ENCODE measurements around the gene SIAH2.
"Not testable (repeated sequence)": the region's sequence is repeated elsewhere in the genome, so short reads cannot be mapped to it uniquely, and the experiment has no call there.

Gene SIAH2

GRCh38 chr3:150763122-150763840 is at the start of gene SIAH2:
Gene SIAH2, minus strand, starts transcription at chr3:150763169. Its CDS starts 320 bp downstream, at chr3:150762849.
- DNase-seq, result peak; percentile 92 to 95

- no peak for DNase-seq
These were observed 49.0 kb upstream of the SIAH2 start for GRCh38 chr3:150811984-150812383.

GRCh38 chr3:150810641-150811040 is 47.7 kb upstream of the SIAH2 start:
- no peak for DNase-seq

GRCh38 chr3:150806185-150806835 is 43.3 kb upstream of the SIAH2 start:
- no peak for DNase-seq

GRCh38 chr3:150805354-150805753 is 42.4 kb upstream of the SIAH2 start:
- no peak for DNase-seq

- DNase-seq, result no peak
These were observed 40.5 kb upstream of the SIAH2 start for GRCh38 chr3:150803440-150803985.

- no peak for DNase-seq
These were observed 37.8 kb upstream of the SIAH2 start for GRCh38 chr3:150800722-150801121.

GRCh38 chr3:150798122-150798618 is 35.2 kb upstream of the SIAH2 start:
- no peak for DNase-seq

- no peak for DNase-seq
These were observed 34.2 kb upstream of the SIAH2 start for GRCh38 chr3:150797155-150797554.

- DNase-seq, result not testable (repeated sequence)
These were observed 33.6 kb upstream of the SIAH2 start for GRCh38 chr3:150796527-150796926.

GRCh38 chr3:150793641-150794040 is 30.7 kb upstream of the SIAH2 start:
- DNase-seq, result no peak

- DNase-seq, result no peak
These were observed 27.7 kb upstream of the SIAH2 start for GRCh38 chr3:150790629-150791028.

- no peak for DNase-seq
These were observed 26.5 kb upstream of the SIAH2 start for GRCh38 chr3:150789451-150789850.

GRCh38 chr3:150787741-150788370 is 24.9 kb upstream of the SIAH2 start:
- peak; percentile 78 to 81 for DNase-seq

GRCh38 chr3:150786791-150787190 is 23.8 kb upstream of the SIAH2 start:
- DNase-seq, result no peak

GRCh38 chr3:150784747-150785125 is 21.8 kb upstream of the SIAH2 start:
- DNase-seq, result no peak

GRCh38 chr3:150783920-150784746 is 21.2 kb upstream of the SIAH2 start:
- DNase-seq, result no peak

- no peak for DNase-seq
These were observed 20.3 kb upstream of the SIAH2 start for GRCh38 chr3:150783316-150783715.

GRCh38 chr3:150779402-150779858 is 16.5 kb upstream of the SIAH2 start:
- DNase-seq, result no peak

- no peak for DNase-seq
These were observed 15.9 kb upstream of the SIAH2 start for GRCh38 chr3:150778793-150779401.

GRCh38 chr3:150775001-150775599 is 12.1 kb upstream of the SIAH2 start:
- no peak for DNase-seq
